GM18520 (cell line): ENCODE results near the gene ZNF74.
"Not testable (repeated sequence)": the region's sequence is repeated elsewhere in the genome, so short reads cannot be mapped to it uniquely, and the experiment has no call there.

ENCODE experiments used
- ATAC-seq: cut with Tn5 transposase; IDR thresholded peaks from one replicate; pipeline ENCODE4 v1.9.1; 2021; ENCODE audit not compliant: unreplicated experiment

Gene ZNF74

DNA sequence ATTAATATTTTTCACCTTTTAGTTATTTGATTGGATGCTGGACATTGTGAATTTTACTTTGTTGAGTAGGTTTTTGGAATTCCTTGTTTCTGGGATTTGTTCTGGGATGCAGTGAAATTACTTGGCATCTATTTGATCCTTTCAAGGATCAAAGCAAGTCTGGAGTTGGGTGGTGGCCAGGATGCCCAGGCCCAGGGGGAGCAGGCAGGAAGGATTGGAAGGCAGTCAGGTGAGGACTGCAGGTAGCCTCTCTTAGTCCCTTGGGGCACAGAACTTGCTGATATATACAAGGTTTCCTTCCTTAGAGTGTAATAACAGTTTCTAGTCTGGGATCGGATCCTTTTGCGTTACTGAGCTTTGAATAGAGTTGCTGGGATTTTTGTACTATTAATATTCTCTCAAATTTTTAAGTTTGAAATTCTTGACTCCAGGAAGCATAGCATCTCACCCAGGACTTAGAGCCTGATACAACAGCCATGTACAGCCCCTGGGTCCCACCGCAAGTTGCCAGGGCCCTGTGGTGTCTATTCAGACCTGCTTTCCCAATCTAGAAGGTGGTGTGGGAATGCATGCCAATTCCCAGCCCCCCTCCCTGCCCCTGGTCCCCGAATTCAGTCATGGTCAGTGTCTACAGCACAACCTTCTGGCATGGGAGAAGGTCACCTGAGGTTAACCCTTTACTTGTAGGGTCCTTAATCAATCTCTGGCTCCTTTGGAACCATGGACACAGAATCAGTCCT, 6.1 kb downstream of the ZNF74 start:
- ATAC-seq: no peak

DNA sequence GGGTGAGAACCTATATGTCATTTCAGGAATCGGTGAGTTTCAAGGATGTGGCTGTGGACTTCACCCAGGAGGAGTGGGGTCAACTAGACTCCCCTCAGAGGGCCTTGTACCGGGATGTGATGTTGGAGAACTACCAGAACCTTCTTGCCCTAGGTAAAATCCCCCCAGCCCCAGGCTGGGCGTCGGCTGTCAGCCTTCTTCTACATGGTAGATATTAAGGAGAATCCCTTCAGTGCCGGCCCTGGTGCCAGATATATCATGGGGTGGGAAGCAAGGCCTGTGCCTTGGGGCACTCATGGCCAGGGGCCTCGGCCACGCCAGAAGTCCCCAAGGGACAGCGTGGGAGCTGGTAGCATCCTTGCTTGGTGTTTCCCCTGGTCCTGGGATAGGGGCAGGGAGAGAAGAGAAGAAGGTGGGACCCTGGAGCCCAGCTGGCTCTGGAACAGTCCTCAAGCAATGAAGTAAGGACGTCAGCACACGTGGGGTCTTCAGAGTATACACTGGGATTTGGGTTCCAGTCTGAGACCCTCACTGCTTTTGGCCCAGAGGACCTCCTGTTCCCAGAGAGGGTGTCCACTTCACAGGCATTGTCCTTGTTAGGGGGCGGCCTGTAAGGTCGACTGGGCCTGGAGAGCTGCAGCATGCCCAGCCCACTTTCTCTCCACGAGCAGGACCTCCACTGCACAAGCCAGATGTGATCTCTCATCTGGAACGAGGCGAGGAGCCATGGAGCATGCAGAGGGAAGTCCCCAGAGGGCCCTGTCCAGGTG, 6.8 kb downstream of the ZNF74 start:
- ATAC-seq: no peak

DNA sequence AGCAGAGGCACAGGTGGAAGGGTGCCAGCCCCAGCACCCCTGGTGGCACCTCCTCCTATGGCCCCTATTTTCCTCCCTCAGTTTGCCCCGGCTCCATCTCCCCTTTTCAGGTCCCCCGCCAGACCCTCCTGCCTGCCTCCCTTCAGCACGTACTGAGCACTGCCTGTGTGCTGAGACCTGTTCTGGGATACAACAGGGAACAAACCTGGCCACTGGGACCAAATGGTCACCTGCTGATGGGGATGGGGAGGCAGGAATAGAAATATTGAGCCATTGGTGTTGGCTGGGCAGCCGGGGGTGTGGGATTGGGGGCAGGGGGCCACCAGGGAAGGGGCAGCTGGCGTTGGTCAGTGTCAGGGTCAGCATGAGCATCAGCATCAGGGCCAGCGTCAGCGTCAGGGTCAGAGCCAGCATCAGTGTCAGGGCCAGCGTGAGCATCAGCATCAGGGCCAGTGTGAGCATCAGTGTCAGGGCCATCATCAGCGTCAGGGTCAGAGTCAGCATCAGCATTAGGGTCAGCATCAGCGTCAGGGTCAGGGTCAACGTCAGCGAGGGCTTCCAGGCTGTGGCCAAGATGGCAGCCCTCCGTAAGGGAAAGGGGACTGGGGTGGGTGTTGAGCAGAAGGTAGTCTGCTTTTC, 7.5 kb downstream of the ZNF74 start:
- no peak for ATAC-seq

DNA sequence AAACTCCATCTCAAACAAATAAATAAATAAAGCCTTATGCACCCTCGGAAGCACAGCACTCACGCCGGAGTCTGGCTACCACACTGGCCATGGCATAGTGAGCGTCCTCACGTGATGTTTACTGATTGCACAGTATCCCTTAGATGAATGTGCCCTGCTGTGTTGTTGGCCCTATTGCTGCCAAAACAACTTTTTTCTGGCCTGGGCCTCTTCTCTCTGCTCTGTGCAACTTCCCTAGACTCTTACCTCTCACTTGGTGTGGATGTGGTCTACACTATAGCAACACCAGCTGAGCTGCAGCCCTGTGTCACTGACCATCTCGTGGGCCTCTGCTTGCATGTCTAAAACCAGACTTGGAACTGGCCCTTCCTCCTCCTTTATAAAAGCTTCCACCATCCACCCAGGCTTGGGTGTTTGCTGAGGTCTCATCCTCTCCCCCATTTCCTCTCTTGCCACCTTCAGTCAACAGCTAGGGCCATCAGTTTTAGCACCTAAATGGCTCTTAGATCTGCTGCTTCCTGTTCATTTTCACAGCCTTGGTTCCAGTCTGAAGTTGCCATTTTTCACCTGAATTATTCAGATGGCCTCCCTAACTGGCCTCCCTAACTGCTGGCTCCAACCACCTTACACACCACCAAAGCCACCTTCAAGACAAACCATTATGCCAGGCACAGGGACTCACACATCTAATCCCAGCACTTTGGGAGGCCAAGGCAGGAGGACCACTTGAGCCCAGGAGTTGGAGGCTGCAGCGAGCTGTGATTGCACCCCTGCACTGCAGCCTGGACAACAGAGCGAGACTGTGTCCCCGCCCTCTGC, 9.2 kb downstream of the ZNF74 start:
- no peak for ATAC-seq

DNA sequence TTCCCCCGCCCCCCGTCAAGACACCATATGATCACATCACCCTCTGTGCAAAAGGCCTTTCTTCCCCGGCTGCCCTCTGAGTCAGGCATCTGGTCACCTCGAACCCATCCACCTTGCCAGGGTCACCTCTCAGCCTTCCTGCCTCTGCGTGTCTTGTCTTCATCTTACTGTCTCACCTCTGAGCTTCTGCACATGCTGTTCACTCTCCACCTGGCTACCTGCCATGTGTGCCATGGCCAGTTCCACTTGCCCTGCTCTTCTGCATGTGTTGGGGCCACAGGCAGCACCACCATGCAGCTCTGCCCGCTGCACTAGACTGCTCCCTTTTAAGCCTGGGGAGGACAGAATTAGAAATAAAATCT, 9.8 kb downstream of the ZNF74 start:
- no peak for ATAC-seq

DNA sequence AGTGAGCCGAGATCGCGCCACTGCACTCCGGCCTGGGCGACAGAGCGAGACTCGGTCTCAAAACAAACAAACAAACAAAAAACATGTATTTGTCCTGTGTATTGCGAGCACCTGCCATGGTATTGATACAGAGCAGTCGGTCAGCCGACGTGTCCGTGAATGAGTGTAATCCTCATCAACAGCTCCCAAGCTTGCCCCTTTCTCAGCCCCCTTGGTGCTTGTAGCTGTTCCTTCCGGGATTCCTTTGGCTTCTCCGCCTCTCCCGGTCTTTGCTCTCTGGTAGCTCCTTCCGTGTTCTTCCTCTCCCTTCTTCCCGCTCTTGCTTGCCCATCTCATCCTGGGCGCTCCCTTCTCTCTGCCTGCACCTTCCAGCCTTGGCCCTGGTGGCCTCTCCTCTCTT, 10.9 kb downstream of the ZNF74 start:
- ATAC-seq: no peak

DNA sequence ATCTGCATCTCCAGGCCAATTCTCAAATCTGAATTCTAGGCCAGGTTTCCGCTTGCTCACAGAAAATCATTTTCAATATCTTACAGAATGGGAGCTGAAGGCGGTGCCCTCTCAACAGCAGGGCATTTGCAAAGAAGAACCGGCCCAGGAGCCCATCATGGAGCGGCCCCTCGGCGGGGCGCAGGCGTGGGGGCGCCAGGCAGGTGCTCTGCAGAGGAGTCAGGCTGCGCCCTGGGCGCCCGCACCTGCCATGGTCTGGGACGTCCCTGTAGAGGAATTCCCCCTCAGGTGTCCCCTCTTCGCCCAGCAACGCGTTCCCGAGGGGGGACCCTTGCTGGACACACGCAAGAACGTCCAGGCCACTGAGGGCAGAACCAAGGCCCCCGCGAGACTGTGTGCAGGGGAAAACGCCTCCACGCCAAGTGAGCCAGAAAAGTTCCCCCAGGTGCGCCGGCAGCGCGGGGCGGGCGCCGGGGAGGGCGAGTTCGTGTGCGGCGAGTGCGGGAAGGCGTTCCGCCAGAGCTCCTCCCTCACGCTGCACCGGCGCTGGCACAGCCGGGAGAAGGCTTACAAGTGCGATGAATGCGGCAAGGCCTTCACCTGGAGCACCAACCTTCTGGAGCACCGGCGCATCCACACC, 11.5 kb downstream of the ZNF74 start:
- ATAC-seq: no peak

DNA sequence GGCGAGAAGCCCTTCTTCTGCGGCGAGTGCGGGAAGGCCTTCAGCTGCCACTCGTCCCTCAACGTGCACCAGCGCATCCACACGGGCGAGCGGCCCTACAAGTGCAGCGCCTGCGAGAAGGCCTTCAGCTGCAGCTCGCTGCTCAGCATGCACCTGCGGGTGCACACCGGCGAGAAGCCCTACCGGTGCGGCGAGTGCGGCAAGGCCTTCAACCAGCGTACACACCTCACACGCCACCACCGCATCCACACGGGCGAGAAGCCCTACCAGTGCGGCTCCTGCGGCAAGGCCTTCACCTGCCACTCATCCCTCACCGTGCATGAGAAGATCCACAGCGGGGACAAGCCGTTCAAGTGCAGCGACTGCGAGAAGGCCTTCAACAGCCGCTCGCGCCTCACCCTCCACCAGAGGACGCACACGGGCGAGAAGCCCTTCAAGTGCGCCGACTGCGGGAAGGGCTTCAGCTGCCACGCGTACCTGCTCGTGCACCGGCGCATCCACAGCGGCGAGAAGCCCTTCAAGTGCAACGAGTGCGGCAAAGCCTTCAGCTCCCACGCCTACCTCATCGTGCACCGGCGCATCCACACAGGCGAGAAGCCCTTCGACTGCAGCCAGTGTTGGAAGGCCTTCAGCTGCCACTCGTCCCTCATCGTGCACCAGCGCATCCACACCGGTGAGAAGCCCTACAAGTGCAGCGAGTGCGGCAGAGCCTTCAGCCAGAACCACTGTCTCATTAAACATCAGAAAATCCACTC, 12.2 kb downstream of the ZNF74 start:
- no peak for ATAC-seq

DNA sequence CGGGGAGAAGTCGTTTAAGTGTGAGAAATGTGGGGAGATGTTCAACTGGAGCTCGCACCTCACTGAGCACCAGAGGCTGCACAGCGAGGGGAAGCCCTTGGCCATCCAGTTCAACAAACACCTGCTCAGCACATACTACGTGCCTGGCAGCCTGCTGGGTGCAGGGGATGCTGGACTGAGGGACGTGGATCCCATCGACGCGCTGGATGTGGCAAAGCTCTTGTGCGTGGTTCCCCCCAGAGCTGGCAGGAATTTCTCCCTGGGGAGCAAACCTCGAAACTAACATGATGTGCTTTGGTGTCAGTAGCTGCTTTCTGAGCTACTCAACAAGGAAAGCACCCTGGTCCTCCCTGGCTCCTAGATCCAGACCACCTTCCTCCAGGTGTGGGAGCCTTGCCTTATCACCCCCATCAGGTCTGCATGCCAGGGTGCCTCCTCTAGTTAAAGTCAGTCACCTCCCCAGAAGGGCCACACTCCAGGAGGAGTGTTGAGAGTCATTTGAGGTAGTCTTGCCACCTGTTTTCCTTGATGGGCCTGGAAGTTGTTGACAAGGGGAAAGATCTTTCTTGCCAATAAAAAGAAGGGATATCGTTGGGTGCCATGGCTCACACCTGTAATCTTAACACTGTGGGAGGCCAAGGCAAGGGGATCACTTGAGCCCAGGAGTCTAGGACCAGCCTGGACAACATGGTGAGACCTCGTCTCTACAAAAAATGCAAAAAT, 12.9 kb downstream of the ZNF74 start:
- ATAC-seq: no peak

DNA sequence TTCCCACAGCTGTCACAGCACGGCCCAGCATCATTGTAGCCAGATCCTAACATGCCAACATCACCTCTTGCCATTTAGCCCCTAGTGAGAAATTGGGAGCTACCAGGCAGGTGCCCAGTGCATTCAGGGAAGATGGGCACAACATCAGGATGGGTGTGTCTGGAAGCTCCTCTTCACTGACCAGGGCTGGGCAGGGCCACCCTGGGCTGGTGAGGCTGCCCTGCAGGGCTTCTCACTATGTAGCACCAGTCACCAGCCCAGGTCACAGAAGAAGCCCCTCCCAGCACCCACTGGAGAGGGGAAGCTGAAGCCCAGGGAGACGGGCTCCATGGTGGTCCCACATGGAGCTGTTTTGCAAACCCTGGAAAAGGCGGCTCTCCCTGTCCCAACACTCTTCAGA, 13.9 kb downstream of the ZNF74 start:
- ATAC-seq: no peak

DNA sequence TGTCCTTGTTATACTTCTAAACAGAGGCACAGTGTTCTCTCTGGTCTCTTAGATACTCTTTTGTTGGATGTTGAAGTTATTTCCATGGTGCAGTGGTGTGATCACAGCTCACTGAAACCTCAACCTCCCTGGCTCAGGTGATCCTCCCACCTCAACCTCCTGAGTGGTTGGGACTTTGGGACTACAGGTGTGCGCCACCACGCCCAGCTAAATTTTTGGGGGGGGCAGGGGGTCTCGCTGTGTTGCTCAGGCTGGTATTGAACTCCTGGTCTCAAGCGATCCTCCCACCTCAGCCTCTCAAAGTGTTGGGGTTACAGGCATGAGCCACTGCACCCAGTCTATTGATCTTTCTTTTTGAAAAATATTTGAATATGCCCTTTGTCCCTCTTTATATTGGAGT, 14.9 kb downstream of the ZNF74 start:
- no peak for ATAC-seq

DNA sequence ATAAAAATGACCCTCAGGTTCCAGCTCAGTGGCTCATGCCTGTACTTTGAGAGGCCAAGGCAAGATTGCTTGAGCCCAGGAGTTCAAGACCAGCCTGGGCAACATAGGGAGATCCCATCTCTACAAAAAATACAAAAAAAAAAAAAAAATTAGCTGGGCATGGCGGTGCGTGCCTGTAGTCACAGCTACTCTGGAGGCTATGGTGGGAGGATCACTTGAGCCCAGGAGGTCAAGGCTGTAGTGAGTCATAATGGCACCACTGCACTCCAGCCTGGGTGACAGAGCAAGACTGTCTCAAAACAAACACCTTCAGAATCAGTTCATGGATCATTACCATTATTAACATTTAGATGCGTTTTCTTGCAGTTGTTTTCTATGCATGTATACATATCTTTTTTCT, 15.4 kb downstream of the ZNF74 start:
- not testable (repeated sequence) for ATAC-seq

DNA sequence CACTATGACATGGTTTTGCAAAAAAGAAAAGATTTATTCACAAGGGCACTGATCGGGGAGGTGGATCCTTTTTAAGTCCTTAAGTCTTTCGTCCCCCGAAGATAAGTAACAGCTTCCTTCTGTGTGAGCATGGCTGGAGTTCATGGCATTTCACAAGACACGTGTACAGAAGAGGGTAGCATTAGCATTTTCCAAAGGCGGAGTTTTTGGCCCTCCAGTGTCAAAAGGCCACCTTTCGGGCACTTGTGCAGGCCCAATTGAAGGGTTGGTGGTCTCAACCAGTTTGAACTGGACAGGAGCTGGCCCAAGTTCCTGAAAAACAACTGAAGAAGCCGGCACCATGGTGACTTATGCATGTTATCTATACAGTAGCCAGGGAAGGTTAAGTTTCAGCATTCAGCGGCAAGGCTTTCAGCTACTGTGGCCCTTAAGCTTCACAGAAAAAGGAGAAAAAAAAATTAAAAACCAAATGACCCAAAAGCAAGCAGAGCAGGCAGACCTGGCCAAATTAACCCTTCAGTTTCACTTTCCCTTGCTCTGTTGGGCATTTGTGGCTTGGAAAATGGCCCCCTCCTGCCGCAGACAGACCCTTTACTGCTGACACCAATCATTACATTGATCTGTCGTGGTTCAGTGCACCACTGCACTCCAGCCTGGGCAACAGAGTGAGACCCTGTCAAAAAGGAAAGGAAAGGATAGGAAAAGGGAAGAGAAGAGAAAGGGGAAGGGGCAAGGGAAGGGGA, 18.7 kb downstream of the ZNF74 start:
- ATAC-seq: no peak

DNA sequence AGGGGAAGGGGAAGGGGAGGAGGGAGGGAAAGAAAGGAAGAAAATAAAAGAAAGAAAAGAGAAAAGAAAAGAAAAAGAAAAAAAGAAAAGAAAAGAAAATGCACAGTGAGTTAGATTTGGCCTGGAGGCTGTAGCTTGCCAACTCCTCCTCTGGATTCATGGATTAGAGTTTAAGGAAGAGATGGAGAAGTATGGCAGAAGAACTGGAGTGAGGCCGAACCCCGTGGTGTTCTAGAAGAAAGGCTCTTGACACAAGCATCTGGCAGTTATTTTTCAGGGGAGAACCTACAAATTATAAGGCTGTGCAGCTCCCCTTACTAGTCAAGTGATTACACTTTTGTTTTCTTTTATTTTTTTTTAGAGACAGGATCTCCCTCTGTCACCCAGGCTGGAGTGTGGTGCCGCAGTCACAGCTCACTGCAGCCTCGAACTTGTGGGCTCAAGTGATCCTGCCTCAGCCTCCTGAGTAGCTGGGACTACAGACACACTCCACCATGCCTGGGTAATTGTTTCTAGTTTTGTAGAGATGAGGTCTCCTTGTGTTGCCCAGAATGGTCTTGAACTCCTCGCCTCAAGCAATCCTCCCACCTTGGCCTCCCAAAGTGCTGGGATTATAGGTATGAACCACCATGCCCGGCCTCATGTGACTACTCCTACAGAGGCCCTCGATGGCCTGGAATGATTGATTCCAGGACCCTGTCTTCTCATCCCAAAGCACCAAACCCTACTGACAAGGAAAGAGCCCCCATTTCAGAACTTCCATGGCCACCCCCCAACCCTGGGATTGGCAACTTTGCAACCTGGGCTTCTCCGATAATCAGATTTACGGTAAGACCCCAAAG, 19.5 kb downstream of the ZNF74 start:
- ATAC-seq: no peak

DNA sequence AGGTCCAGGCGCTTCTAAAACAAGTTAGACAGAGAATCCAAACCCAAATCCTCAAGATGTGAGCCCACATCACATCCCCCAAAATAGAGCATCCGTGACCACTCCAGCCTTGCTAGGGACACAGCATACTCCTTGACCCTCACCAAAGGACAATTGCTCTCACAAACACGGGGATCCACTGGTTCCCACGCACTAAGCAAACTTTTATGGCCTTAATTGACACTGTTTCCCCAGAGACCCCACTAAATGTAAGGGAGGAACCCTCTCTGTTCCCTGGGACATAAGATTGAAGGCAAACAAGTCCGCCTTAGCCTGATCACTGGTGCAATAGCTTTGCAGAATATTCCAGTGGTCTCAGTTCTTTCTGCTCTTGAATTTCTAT, 20.1 kb downstream of the ZNF74 start:
- ATAC-seq: no peak

DNA sequence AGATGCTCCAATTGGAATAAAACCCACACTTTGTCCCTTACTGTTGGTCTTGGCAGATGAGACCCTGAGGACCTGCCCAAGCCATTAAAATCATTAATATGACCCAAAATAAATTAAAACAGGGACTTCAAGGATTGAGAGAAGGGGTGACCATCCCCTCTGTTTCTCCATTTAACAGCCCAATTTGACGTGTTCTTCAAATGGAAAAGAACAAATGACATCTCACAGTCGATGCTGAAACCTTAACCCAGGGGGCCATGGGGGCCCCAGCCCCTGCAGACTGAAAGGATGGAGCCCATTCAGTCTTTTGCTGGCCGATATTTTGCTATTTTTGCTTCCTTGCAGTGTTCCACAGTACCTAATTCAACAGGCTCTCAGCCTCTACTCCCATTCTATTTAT, 20.5 kb downstream of the ZNF74 start:
- no peak for ATAC-seq

DNA sequence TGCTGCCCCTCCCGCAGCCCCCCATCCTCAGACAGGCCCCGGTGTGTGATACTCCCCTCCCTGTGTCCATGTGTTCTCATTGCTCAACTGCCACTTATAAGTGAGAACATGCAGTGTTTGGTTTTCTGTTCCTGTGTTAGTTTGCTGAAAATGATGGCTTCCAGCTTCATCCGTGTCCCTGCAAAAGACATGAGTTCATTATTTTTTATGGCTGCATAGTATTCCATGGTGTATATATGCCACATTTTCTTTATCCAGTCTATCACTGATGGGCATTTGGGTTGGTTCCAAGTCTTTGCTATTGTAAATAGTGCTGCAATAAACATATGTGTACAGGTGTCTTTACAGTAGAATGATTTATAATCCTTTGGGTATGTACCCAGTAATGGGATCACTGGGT, 21.3 kb downstream of the ZNF74 start:
- not testable (repeated sequence) for ATAC-seq

DNA sequence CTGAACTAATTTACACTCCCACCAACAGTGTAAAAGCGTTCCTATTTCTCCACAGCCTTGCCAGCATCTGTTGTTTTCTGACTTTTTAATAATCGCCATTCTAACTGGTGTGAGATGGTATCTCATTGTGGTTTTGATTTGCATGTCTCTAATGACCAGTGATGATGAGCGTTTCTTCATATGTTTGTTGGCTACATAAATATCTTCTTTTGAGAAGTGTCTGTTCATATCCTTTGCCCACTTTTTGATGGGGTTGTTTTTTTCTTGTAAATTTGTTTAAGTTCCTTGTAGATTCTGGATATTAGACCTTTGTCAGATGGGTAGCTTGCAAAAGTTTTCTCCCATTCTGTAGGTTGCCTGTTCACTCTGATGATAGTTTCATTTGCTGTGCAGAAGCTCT, 21.7 kb downstream of the ZNF74 start:
- ATAC-seq: not testable (repeated sequence)
